ENCODE results near the gene CLDN16.

GRCh38 chr3:190414297-190414696 is 26.3 kb downstream of the CLDN16 start:
- TF ChIP-seq, protein P1, sequence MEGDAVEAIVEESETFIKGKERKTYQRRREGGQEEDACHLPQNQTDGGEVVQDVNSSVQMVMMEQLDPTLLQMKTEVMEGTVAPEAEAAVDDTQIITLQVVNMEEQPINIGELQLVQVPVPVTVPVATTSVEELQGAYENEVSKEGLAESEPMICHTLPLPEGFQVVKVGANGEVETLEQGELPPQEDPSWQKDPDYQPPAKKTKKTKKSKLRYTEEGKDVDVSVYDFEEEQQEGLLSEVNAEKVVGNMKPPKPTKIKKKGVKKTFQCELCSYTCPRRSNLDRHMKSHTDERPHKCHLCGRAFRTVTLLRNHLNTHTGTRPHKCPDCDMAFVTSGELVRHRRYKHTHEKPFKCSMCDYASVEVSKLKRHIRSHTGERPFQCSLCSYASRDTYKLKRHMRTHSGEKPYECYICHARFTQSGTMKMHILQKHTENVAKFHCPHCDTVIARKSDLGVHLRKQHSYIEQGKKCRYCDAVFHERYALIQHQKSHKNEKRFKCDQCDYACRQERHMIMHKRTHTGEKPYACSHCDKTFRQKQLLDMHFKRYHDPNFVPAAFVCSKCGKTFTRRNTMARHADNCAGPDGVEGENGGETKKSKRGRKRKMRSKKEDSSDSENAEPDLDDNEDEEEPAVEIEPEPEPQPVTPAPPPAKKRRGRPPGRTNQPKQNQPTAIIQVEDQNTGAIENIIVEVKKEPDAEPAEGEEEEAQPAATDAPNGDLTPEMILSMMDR (IDR thresholded peaks at IDR 0.05), result no peak
- TF ChIP-seq POLR2A (IDR thresholded peaks at IDR 0.05), result no peak

Data from upper lobe of left lung (tissue), 4 donors.